Bronchial smooth muscle cell (primary cell): ENCODE measurements around the gene F9. TPM values are rescaled to one million over a fixed set of nuclear protein-coding genes. Genes with fewer than 3 reads are reported as not detected.

Experiments used
- total RNA-seq: library from RNA; depleted of rRNA; stranded (reverse); fragments of >200 nt; gene quantifications from 2 replicates; pipeline ENCODE4 v1.2.1, GENCODE V29; 2014

Gene F9
- not detected in 2 replicates for total RNA-seq

DNA sequence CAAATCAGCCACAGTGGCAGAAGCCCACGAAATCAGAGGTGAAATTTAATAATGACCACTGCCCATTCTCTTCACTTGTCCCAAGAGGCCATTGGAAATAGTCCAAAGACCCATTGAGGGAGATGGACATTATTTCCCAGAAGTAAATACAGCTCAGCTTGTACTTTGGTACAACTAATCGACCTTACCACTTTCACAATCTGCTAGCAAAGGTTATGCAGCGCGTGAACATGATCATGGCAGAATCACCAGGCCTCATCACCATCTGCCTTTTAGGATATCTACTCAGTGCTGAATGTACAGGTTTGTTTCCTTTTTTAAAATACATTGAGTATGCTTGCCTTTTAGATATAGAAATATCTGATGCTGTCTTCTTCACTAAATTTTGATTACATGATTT, at the start of gene F9:
F9 (plus strand) TSS at position 190 of the 400 bp plus-strand sequence; CDS start at position 216, 26 bp downstream.

Other genes with a start within 250 kb of the F9 start
- gene MCF2, start 177.4 kb downstream of the F9 start, total RNA-seq = 0.17 and 0.47 TPM in 2 replicates